HG03432 (cell line): ENCODE measurements around the gene NRXN3.
"Not testable (repeated sequence)": the region's sequence is repeated elsewhere in the genome, so short reads cannot be mapped to it uniquely, and the experiment has no call there.

Experiments used
- ATAC-seq: cut with Tn5 transposase; IDR thresholded peaks from one replicate; pipeline ENCODE4 v1.9.1; 2021; ENCODE audit warnings: mild to moderate bottlenecking, moderate library complexity; ENCODE audit not compliant: unreplicated experiment

NRXN3 gene

GRCh38 chr14:78399316-78399889 is 229.2 kb downstream of the NRXN3 start:
- ATAC-seq, result no peak

- ATAC-seq, result no peak
Measured at GRCh38 chr14:78401866-78402265, 231.7 kb downstream of the NRXN3 start.

- peak; percentile 90 for ATAC-seq
Measured at GRCh38 chr14:78403278-78403815, 233.2 kb downstream of the NRXN3 start.

- ATAC-seq, result no peak
Measured at GRCh38 chr14:78405079-78405856, 235.1 kb downstream of the NRXN3 start.

GRCh38 chr14:78412475-78412874 is 242.3 kb downstream of the NRXN3 start:
- ATAC-seq, result no peak

- ATAC-seq, result no peak
Measured at GRCh38 chr14:78414172-78414571, 244.0 kb downstream of the NRXN3 start.

GRCh38 chr14:78417532-78417931 is 247.4 kb downstream of the NRXN3 start:
- no peak for ATAC-seq

GRCh38 chr14:78424311-78424710 is 254.1 kb downstream of the NRXN3 start:
- ATAC-seq, result no peak

- ATAC-seq, result no peak
Measured at GRCh38 chr14:78425330-78425729, 255.2 kb downstream of the NRXN3 start.

- no peak for ATAC-seq
Measured at GRCh38 chr14:78425782-78426181, 255.6 kb downstream of the NRXN3 start.

- no peak for ATAC-seq
Measured at GRCh38 chr14:78432046-78432445, 261.9 kb downstream of the NRXN3 start.

GRCh38 chr14:78437448-78437847 is 267.3 kb downstream of the NRXN3 start:
- ATAC-seq, result not testable (repeated sequence)

GRCh38 chr14:78440356-78440894 is 270.3 kb downstream of the NRXN3 start:
- no peak for ATAC-seq

- ATAC-seq, result no peak
Measured at GRCh38 chr14:78443834-78444233, 273.7 kb downstream of the NRXN3 start.

GRCh38 chr14:78445275-78445674 is 275.1 kb downstream of the NRXN3 start:
- ATAC-seq, result no peak

GRCh38 chr14:78446807-78447206 is 276.6 kb downstream of the NRXN3 start:
- ATAC-seq, result no peak

GRCh38 chr14:78448164-78449094 is 278.3 kb downstream of the NRXN3 start:
- ATAC-seq, result peak; percentile 81

- no peak for ATAC-seq
Measured at GRCh38 chr14:78450669-78451318, 280.6 kb downstream of the NRXN3 start.

- no peak for ATAC-seq
Measured at GRCh38 chr14:78451319-78451695, 281.1 kb downstream of the NRXN3 start.

- ATAC-seq, result peak; percentile 86
Measured at GRCh38 chr14:78455896-78456435, 285.8 kb downstream of the NRXN3 start.
